HL-60/S4 treated with phorbol 12-myristate 13-acetate at 8.2 ng/mL for 4 days and 3 days (cell line): ENCODE data around the gene ZNF783.
"Not testable (repeated sequence)": the region's sequence is repeated elsewhere in the genome, so short reads cannot be mapped to it uniquely, and the experiment has no call there.

ENCODE experiments used
- in situ Hi-C: fragments of 300-500 bp; cut with MboI; formaldehyde crosslinking; loops from 2 replicates; pipeline ENCODE4 v1.15.0; 2022; ENCODE audit warnings: low sequenced_read_pairs

ZNF783 gene

GRCh38 chr7:149239345-149240143 is 22.5 kb upstream of the ZNF783 start, which contains the start of gene ZNF212:
Gene ZNF212 (plus strand): TSS chr7:149239651. CDS start chr7:149239779, 128 bp downstream.
- in situ Hi-C loops: no loop called here

DNA sequence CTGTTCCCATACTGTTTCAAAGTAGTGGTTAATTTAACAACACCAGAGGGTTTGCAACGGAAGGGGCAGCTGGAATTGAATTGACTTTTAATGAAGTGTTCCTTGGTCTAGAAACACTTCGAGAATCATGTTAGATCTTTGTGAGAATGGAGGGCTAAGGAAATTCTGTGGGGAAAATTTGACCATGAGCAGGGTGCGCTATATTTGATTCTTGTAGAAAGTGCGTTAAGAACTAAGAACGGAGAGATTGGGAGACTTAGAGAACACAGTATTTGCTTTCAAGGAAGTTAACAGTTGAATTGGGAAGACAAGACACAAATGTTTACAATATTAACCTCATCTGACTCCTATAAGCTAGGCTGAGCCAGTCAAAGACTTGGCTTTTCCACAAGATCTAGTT is 21.4 kb upstream of the ZNF783 start:
- in situ Hi-C loops: no loop called here

- in situ Hi-C loops: no loop called here
These were observed 20.3 kb upstream of the ZNF783 start for GRCh38 chr7:149241696-149242095.

GRCh38 chr7:149245244-149245643 is 16.8 kb upstream of the ZNF783 start:
- in situ Hi-C loops: no loop called here

- in situ Hi-C loops: no loop called here
These were observed 16.3 kb upstream of the ZNF783 start for GRCh38 chr7:149245744-149246143.

- in situ Hi-C loops: no loop called here
These were observed 13.2 kb upstream of the ZNF783 start for GRCh38 chr7:149248777-149249176.

DNA sequence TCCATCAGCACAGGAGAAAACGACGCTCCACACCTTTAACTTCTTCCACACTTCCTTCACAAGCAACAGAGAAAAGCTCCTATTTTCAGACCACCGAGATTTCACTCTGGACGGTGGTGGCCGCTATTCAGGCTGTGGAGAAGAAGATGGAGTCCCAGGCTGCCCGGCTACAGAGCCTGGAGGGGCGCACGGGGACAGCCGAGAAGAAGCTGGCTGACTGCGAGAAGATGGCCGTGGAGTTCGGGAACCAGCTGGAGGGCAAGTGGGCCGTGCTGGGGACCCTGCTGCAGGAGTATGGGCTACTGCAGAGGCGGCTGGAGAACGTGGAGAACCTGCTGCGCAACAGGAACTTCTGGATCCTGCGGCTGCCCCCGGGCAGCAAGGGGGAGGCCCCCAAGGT is 11.8 kb upstream of the ZNF783 start:
- in situ Hi-C loops: not testable (repeated sequence)

DNA sequence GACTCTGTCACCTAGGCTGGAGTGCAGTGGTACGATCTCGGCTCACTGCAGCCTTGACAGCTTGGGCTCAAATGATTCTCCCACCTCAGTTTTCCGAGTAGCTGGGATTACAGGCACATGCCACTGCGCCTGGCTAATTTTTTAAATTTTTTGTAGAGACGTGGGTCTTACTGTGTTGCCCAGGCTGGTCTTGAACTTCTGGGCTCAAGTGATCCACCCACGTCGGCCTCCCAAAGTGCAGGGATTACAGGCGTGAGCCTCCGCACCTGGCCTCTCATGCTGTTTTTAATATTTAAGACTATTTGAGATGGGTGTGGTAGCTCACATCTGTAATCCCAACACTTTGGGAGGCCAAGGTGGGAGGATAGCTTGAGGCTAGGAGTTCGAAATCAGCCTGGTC is 10.5 kb upstream of the ZNF783 start:
- in situ Hi-C loops: not testable (repeated sequence)

GRCh38 chr7:149252378-149252777 is 9.6 kb upstream of the ZNF783 start:
- in situ Hi-C loops: no loop called here

DNA sequence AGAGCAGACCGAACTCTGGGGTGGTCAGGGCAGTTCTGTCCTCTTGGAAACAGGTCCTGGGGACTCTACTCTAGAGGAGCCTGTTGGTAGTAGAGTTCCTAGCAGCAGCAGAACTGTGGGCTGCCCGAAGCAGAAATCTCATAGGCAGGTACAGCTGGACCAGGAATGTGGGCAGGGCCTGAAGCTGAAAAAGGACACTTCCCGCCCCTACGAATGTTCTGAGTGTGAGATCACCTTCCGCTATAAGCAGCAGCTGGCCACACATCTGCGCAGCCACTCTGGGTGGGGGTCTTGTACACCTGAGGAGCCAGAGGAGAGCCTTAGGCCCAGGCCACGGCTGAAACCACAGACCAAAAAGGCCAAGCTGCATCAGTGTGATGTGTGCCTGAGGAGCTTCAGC is 8.3 kb upstream of the ZNF783 start:
- in situ Hi-C loops: no loop called here

DNA sequence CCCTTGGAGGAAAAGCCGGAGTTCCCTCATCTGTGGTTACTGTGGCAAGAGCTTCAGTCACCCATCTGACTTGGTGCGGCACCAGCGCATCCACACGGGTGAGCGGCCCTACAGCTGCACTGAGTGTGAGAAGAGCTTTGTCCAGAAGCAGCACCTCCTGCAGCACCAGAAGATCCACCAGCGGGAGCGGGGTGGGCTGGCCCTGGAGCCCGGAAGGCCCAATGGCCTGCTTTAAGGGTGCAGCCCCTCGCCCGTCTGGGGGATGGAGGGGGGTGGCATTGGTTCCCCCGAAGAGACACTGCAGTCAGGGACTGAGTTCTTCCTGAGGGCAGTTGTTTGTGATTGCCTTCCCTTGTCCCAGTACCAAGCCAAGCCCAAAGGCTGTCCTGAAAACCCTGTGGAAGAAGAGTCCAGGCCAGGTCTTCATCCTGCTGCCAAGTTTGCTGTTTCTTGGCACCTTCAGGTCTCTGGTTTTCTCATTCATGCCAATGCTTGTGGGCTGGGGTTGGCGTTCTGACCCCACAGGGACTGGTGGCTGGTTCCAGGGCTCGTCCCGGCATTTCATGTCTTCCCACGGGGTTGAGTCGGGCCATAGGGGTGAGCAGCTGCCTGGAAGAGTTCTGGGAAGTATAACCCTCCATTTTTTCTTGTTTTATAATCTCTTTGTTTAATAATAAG is 7.7 kb upstream of the ZNF783 start:
- in situ Hi-C loops: no loop called here

DNA sequence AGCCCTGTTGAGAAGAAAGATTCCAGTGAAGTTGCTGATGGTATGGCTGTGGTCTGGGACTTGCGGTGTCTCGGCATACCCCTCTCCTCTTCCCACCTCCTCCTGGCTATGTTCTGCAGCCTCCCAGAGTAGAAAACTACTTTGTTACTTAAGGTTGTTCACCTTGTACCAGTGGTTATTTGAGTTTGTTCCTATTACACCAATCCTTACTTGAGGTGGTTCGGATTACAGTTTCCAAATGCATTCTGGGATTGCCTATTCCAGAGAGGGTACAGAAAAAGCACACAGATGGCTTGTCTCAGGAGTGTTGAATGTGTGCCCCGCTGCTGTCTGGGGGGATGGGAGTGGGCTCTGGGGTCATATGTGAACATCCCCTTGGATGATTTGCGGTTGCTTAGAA is 6.8 kb upstream of the ZNF783 start:
- in situ Hi-C loops: no loop called here

GRCh38 chr7:149256568-149256967 is 5.4 kb upstream of the ZNF783 start:
- in situ Hi-C loops: no loop called here

DNA sequence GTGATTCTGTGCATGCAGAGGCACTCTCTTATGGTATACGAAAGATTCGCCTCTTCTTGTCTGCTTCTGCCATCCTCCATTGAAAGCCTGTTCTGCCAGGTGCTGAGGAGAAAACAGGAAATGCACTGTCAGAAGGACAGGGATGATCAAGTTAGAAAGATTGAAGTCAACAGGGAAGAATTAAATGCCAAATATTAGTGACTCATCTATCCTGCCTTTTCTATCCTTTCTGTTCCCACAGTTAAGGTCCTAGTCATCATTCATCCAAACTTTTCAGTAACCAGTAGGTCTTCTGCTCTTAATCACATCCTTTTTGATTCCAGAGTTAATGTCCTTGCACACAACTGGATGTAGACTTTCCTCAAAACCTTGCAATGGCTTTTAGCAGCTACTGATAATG is 4.8 kb upstream of the ZNF783 start:
- in situ Hi-C loops: no loop called here

DNA sequence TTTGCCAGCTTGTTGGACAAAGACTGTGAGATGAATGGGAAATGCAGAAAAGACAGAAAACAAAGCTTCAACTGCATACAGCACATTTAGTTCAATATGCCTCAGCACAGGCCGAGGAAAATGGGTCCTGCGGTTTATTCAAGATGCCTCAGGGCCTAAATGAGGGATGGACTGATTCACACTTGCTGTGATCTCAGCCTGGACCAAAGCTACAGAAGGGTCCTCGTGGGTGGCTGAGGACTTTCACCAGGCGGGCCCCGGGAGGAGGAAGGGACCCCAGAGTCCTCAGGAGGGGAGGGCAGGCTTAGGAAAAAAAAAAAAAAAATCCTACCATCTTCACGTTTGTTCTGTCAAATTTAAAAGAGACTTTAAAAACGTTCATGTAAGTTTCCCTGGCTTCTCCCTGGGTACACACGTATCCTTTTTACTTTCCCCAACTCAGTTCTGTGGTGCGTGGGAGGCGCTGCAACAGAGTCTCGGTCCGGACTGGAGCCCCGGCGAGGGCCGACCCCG is 624 bp upstream of the ZNF783 start:
- in situ Hi-C loops: no loop called here

DNA sequence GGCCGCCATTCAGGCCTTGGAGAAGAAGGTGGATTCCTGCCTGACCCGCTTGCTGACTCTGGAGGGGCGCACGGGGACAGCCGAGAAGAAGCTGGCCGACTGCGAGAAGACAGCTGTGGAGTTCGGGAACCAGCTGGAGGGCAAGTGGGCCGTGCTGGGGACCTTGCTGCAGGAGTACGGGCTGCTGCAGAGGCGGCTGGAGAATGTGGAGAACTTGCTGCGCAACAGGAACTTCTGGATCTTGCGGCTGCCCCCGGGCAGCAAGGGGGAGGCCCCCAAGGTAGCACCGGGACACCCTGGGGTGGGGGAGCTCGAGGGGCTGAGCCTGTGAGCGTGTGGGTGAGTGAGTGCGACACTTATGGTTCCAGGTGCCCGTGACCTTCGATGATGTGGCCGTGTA is 4.5 kb downstream of the ZNF783 start:
- in situ Hi-C loops: no loop called here

DNA sequence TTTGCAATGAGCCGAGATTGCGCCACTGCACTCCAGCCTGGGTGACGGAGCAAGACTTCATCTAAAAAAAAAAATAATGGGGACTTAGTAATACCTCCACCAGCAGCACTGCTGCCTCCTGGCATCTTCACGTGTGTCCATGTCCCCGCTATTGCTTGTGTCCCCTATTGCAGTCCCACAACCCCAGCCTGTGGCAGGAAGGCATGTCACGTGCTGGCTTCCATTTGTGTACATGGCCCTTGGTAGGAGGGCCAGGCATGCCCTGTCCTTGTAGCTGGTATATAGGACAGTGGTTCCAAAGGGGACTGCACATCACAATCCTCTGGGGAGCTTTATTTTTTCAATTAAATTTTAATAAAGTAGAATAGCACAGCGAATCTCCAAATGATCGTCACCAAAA is 5.7 kb downstream of the ZNF783 start:
- in situ Hi-C loops: no loop called here

- in situ Hi-C loops: not testable (repeated sequence)
These were observed 12.4 kb downstream of the ZNF783 start for GRCh38 chr7:149274424-149274823.

DNA sequence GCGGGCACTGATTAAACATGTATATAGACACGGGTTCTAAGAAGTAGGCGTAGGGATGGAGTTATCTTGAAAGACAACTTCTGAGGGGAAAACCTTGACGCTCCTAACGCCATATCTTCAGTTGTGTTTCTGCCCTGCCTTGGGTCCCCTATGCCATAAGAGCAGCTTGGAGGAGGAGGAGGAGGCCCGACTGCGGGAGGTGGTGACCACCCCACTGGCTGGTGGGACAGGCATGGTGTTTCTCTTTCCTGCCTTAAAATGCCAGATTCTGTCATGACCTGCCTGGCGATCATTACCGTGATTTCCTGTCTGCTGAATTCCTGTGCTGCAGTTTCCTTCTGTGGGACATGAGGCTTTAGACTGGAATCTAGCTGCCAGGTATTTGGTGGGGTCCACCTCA is 15.9 kb downstream of the ZNF783 start:
- in situ Hi-C loops: no loop called here

GRCh38 chr7:149278396-149278795 is 16.4 kb downstream of the ZNF783 start:
- in situ Hi-C loops: no loop called here

DNA sequence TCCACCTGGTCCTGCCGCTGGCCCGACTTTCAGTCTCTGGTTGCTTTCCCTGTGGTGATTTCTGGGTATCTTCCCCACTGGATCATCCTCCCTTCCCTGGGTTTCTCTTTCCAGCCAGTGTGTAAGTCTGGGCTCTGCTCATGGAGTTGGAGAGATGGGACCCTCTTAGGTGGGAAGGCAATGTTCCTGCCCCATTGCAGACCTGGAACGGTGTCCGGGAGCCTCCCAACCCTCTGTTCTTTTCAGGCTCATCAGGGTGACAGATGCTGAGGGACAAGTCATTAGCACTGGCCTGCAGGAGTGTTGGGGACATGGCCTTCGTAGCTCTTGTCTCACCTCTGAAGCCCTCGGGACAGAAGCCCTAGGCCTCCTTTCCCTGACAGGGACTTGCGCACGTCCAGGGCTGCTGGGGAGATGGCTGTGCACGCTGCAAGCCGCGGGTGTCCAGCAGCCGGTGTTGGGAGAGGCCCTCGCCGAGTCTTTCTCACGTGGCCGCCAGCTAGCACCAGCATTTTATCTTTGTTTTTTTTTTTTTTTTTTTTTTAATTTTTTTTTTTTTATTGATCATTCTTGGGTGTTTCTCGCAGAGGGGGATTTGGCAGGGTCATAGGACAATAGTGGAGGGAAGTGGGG is 17.2 kb downstream of the ZNF783 start:
- in situ Hi-C loops: no loop called here

DNA sequence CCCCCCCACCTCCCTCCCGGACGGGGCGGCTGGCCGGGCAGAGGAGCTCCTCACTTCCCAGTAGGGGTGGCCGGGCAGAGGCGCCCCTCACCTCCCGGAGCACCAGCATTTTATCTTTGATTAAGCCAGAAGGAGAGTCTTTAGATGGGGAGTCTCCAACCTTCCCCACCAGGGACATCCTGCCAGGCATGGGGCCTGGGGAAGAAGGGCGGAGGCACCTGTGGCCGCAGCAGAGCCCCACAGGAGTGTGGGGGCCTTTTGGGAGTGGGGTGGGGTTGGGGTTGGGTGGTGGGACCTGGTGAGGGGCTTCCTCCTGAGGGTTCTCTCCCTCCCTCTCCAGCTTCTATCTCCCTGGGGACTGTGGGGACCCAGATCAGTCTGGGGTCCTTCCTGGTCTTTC is 18.2 kb downstream of the ZNF783 start:
- in situ Hi-C loops: no loop called here
